Measurements from ENCODE around the gene TMC1.

GRCh38 chr9:72597601-72598000 lies 76.2 kb downstream of the TMC1 start:
- TF ChIP-seq GATA2 (IDR thresholded peaks at IDR 0.05; ENCODE audit: low read depth, low read length) (no peak), GATA3 (IDR thresholded peaks at IDR 0.05; ENCODE audit: low read depth, low read length) (no peak)

Data from SH-SY5Y (cell line).